Measurements from ENCODE around the gene MRPS5.
"Not testable (repeated sequence)": the region's sequence is repeated elsewhere in the genome, so short reads cannot be mapped to it uniquely, and the experiment has no call there.

MRPS5 gene
- 8.4 to 10.0 reads per million in 2 donors for total RNA-seq

GRCh38 chr2:95121407-95122196 is at the start of gene MRPS5:
Gene MRPS5 (minus strand): TSS chr2:95121808. CDS start chr2:95121791, 17 bp downstream.
- peak; percentile 66 to 88 (median 74) for DNase-seq

- no peak for DNase-seq
Observed at GRCh38 chr2:95166065-95166763, 44.6 kb upstream of the MRPS5 start.

- DNase-seq, result peak; percentile 94 to 97 (median 96)
Observed at GRCh38 chr2:95165371-95166064, 43.9 kb upstream of the MRPS5 start, which contains the start of gene ZNF2. Gene ZNF2 (plus strand): TSS chr2:95165809. CDS start chr2:95176227, 10,418 bp downstream.

- DNase-seq, result no peak
Observed at GRCh38 chr2:95165030-95165370, 43.4 kb upstream of the MRPS5 start.

- DNase-seq, result peak; percentile 58 to 83 (median 73)
Observed at GRCh38 chr2:95159690-95160449, 38.3 kb upstream of the MRPS5 start, which contains the start of gene ZNF514. Gene ZNF514 (minus strand): TSS chr2:95159848. CDS start chr2:95153253, 6,595 bp downstream.

GRCh38 chr2:95158891-95159619 is 37.4 kb upstream of the MRPS5 start:
- peak in 1 of 5 experiments; percentile 52 for DNase-seq

GRCh38 chr2:95158441-95158840 is 36.8 kb upstream of the MRPS5 start:
- no peak for DNase-seq

- no peak for DNase-seq
Observed at GRCh38 chr2:95149397-95149984, 27.9 kb upstream of the MRPS5 start.

- no peak for DNase-seq
Observed at GRCh38 chr2:95143838-95144237, 22.2 kb upstream of the MRPS5 start.

- DNase-seq, result no peak
Observed at GRCh38 chr2:95138702-95139101, 17.1 kb upstream of the MRPS5 start.

- DNase-seq, result no peak
Observed at GRCh38 chr2:95122197-95122551, 566 bp upstream of the MRPS5 start.

- DNase-seq, result no peak
Observed at GRCh38 chr2:95121093-95121406, 558 bp downstream of the MRPS5 start.

- DNase-seq, result peak; percentile 25 to 79 (median 52)
Observed at GRCh38 chr2:95115418-95115817, 6.2 kb downstream of the MRPS5 start.

- no peak for DNase-seq
Observed at GRCh38 chr2:95113464-95113863, 8.1 kb downstream of the MRPS5 start.

GRCh38 chr2:95110395-95110794 is 11.2 kb downstream of the MRPS5 start:
- no peak for DNase-seq

- no peak for DNase-seq
Observed at GRCh38 chr2:95109260-95109659, 12.3 kb downstream of the MRPS5 start.

GRCh38 chr2:95106081-95106480 is 15.5 kb downstream of the MRPS5 start:
- no peak for DNase-seq

- no peak for DNase-seq
Observed at GRCh38 chr2:95104606-95105005, 17.0 kb downstream of the MRPS5 start.

- no peak for DNase-seq
Observed at GRCh38 chr2:95099910-95100309, 21.7 kb downstream of the MRPS5 start.

GRCh38 chr2:95098273-95098672 is 23.3 kb downstream of the MRPS5 start:
- not testable (repeated sequence) for DNase-seq

GRCh38 chr2:95091885-95092555 is 29.6 kb downstream of the MRPS5 start:
- no peak for DNase-seq
